ENCODE measurements around the gene FARSA. TPM values are rescaled to one million over a fixed set of nuclear protein-coding genes. Genes with fewer than 3 reads are reported as not detected.

The FARSA gene
- total RNA-seq, 4 donors from 2014 or later, result 21.6 to 49.2 (median 35.8) TPM

DNA sequence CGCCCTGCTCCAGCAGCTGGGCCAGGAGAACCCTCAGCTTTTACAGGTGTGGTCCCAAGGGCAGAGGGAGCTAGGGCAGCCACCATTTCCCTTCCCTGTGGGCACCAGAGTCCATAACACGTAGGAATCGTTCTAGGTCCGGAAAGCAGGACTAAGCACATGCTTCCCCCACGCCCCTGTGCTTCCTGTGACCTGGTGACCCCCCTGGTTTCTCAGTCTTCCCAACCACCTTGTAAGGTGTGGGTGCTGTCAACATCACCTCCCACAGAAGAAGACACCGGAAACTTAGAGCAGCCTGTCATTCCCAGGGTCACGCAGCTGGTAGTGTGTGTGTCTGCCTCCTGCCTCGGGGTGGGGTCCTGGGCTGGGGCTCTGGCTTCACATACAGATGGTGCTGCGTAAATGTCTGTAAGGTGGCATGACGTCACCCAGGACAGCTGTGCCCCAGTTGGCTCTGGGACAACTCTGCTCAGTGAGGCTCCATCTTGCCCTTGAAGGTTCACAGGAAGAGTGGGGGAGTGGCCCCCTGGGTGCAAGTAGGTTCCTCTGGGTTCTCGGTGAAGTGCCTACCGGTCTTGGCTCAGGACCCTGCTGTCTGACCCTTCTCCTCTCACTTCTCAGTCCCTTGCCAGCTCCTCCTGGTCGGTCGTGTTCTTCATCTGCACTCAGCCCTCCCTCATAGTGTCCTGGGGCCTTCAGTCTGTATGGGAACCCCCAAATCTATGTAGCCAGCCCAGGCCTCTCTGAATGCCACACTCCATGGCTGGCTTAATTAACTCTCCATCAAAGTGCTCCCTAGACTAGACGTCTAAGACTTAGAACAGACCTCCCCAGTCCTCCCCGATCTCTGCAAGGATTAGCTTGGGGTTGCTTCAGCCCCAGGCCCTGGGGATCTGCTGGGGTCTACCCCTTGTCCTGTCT, 16.1 kb upstream of the FARSA start:
- 85% methylated on average over 10 of the region's 16 CpGs for WGBS
- H3K9me3 ChIP-seq, result no peaks in the 10 kb centered on the region
- intact Hi-C loops (cut with DNase I), result no loop called here
- TF ChIP-seq POLR2AphosphoS5 (IDR thresholded peaks at IDR 0.05) (no peak), EP300 (IDR thresholded peaks at IDR 0.05) (no peak), POLR2A (IDR thresholded peaks at IDR 0.05; ENCODE audit: low read depth) (no peak)
- TF ChIP-seq, protein P1, sequence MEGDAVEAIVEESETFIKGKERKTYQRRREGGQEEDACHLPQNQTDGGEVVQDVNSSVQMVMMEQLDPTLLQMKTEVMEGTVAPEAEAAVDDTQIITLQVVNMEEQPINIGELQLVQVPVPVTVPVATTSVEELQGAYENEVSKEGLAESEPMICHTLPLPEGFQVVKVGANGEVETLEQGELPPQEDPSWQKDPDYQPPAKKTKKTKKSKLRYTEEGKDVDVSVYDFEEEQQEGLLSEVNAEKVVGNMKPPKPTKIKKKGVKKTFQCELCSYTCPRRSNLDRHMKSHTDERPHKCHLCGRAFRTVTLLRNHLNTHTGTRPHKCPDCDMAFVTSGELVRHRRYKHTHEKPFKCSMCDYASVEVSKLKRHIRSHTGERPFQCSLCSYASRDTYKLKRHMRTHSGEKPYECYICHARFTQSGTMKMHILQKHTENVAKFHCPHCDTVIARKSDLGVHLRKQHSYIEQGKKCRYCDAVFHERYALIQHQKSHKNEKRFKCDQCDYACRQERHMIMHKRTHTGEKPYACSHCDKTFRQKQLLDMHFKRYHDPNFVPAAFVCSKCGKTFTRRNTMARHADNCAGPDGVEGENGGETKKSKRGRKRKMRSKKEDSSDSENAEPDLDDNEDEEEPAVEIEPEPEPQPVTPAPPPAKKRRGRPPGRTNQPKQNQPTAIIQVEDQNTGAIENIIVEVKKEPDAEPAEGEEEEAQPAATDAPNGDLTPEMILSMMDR (IDR thresholded peaks at IDR 0.05), result no peak
- peaks cover 32 to 80% (median 73%) of the 10 kb centered on the region in 4 donors for H3K36me3 ChIP-seq
- no peaks in the 10 kb centered on the region for H3K27me3 ChIP-seq
- no peak for DNase-seq (ENCODE audit: extremely low spot score)
- no peak overlapping the region for H3K27ac ChIP-seq (replicated peaks in 1 of 4)
- H3K4me1 ChIP-seq, result peaks cover 41 to 69% (median 46%) of the 10 kb centered on the region in 4 donors
- H3K4me3 ChIP-seq, result no peak overlapping the region

GRCh38 chr19:12948612-12949362, 15.3 kb upstream of the FARSA start:
- Histone ChIP-seq H3K36me3 (peaks cover 41 to 80% (median 73%) of the 10 kb centered on the region in 4 donors), H3K27ac (replicated peaks in 1 of 4) (peak overlapping the region in 2 of 4 donors; percentile 20), H3K9me3 (no peaks in the 10 kb centered on the region), H3K27me3 (no peaks in the 10 kb centered on the region), H3K4me1 (peaks cover 36 to 69% (median 41%) of the 10 kb centered on the region in 4 donors), H3K4me3 (no peak overlapping the region)
- intact Hi-C loops (cut with DNase I), result no loop called here
- TF ChIP-seq EP300 (IDR thresholded peaks at IDR 0.05) (no peak), POLR2A (IDR thresholded peaks at IDR 0.05; ENCODE audit: low read depth) (no peak), POLR2AphosphoS5 (IDR thresholded peaks at IDR 0.05) (no peak)
- TF ChIP-seq, protein P1 (IDR thresholded peaks at IDR 0.05), result no peak
- 91% methylated on average over 8 of the region's 30 CpGs for WGBS
- no peak for DNase-seq (ENCODE audit: extremely low spot score)

DNA sequence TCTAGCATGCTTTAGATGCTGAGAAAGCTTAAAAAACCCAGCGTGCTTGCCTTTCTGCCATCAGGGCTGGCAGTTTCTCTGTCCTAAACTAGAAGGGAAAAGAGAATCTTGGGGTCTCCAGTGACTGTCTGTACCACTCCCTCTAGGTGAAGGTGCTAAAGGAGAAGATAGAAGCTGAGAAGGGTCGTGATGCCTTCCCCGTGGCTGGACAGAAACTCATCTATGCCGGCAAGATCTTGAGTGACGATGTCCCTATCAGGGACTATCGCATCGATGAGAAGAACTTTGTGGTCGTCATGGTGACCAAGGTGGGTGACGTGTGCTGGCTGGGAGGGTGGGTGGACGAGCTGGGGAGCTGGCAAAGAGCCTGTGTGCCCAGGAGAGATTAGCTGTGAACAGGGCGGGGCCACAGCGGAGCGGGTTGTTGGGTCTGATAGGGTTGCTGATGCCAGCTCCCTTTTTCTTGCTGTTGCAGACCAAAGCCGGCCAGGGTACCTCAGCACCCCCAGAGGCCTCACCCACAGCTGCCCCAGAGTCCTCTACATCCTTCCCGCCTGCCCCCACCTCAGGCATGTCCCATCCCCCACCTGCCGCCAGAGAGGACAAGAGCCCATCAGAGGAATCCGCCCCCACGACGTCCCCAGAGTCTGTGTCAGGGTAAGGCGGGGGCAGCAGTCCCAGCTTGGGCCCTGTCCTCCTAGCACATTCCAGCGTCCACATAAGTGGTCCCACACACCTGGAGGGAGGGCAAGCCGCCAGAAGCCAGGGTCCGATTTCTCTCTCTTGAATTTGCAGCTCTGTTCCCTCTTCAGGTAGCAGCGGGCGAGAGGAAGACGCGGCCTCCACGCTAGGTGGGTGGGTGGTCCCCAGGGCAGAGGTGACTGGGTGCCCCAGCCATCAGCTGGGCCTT, 14.4 kb upstream of the FARSA start:
- H3K9me3 ChIP-seq, result no peaks in the 10 kb centered on the region
- H3K36me3 ChIP-seq, result peaks cover 47 to 80% (median 73%) of the 10 kb centered on the region in 4 donors
- DNase-seq (ENCODE audit: extremely low spot score), result no peak
- H3K4me3 ChIP-seq, result no peak overlapping the region
- H3K4me1 ChIP-seq, result peaks cover 30 to 69% (median 40%) of the 10 kb centered on the region in 4 donors
- intact Hi-C loops (cut with DNase I), result no loop called here
- TF ChIP-seq POLR2A (IDR thresholded peaks at IDR 0.05; ENCODE audit: low read depth), result no peak
- no peak for TF ChIP-seq POLR2AphosphoS5 (IDR thresholded peaks at IDR 0.05)
- TF ChIP-seq, protein P1 (IDR thresholded peaks at IDR 0.05), result no peak
- no peak for TF ChIP-seq EP300 (IDR thresholded peaks at IDR 0.05)
- WGBS, result 88% methylated on average over 28 of the region's 28 CpGs
- peak overlapping the region in 3 of 4 donors; percentile 20 to 96 (median 27) for H3K27ac ChIP-seq (replicated peaks in 1 of 4)
- no peaks in the 10 kb centered on the region for H3K27me3 ChIP-seq

DNA sequence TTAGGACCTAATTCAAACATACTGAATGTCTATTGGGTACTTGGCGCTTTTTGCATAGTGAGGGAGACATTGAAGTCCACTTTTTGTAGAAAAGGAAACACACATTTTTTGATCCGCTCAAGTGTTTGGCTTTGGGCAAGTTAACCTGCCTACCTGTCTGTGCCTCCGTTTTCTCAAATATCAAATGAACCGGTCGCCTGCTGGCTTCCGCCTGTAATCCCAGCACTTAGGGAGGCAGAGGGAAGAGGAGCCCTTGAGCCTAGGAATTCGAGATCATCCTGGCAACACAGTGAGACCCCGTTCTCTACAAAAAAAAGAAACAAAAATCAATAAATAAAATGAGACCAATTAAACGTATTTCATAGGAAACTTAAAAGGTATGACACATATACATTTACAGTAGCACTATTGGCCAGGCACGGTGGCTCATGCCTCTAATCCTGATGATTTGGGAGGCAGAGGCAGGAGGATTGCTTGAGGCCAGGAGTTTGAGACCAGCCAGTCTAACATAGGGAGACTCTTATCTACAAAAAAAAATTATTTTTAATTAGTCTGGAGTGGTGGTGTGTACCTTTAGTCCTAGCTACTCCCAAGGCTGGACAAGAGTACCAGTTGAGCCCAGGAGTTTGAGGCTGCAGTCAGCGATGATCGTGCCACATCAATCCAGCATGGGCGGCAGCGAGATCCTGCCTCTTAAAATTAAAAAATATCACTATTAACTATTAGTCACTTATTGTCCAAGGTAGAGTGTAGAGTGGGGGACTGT, 13.4 kb upstream of the FARSA start:
- Histone ChIP-seq H3K36me3 (peaks cover 58 to 80% (median 72%) of the 10 kb centered on the region in 4 donors), H3K27me3 (no peaks in the 10 kb centered on the region), H3K4me3 (peak overlapping the region; percentile 90 to 100 (median 96)), H3K9me3 (no peaks in the 10 kb centered on the region), H3K4me1 (peaks cover 29 to 69% (median 38%) of the 10 kb centered on the region in 4 donors), H3K27ac (replicated peaks in 1 of 4) (peak overlapping the region; percentile 96 to 99 (median 96))
- intact Hi-C loops (cut with DNase I), result no loop called here
- TF ChIP-seq POLR2A (IDR thresholded peaks at IDR 0.05; ENCODE audit: low read depth) (no peak), POLR2AphosphoS5 (IDR thresholded peaks at IDR 0.05) (no peak), EP300 (IDR thresholded peaks at IDR 0.05) (no peak)
- TF ChIP-seq, protein P1 (IDR thresholded peaks at IDR 0.05), result no peak
- no peak for DNase-seq (ENCODE audit: extremely low spot score)
- WGBS, result 60% methylated on average over 14 of the region's 14 CpGs
